Measurements from ENCODE around the gene HOXD12.

HOXD12 gene

GRCh38 chr2:176149481-176149938, 49.9 kb downstream of the HOXD12 start:
- no peak for ATAC-seq

GRCh38 chr2:176149939-176150583, 50.5 kb downstream of the HOXD12 start:
- no peak for ATAC-seq

GRCh38 chr2:176150584-176151441, 51.2 kb downstream of the HOXD12 start:
- ATAC-seq: no peak

- ATAC-seq: no peak
These were observed 52.1 kb downstream of the HOXD12 start, which contains the start of gene HOXD4 for GRCh38 chr2:176151442-176152287. Gene HOXD4 (plus strand): TSS chr2:176151550. CDS start chr2:176151634, 84 bp downstream.

Measured in activated CD4-positive, CD25-positive, alpha-beta regulatory T cell treated with anti-CD3 and anti-CD28 coated beads, Interleukin-2, amount 50 U/mL, for 24 hours (primary cell).